SK-N-DZ (cell line): ENCODE results near the gene ASIC2.

Experiments used
- DNase-seq: peaks from one replicate; pipeline ENCODE4 v3.0.0-alpha.2; 2015; ENCODE audit warnings: low spot score

ASIC2 gene

DNA sequence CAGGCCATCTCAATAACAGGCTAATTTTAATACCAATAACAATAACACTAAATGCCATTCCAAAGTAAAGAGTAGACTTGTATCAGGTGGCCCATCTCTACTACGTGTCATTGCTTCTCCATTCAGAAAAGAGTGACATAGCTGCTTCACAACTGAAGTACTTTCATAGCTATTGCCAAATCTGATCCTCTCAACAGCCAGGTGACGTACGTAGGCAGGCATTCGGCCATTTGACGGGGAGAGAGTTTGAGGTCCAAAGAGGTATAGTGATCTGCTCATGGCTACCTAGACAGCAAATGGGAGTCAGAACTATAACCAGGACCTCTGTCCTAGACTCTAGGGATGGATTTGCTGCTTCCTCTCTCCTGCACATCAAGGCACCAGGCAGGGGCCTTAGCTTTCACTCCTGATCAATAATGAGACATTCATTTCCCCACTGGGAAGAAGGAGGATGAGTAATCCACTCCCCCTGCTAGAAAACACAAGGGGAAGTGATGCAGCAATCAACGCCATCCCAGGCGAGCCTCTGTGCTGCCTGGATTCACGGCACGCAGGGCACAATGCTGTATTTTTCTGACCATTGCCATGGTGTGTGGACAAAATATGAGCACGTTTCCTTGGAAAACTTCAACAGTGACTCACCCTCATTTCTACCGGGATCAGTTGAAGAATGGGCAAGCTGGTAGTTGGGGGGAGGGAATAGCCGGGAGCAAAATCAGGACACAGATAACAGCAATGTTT, 220.5 kb downstream of the ASIC2 start:
- DNase-seq: no peak

DNA sequence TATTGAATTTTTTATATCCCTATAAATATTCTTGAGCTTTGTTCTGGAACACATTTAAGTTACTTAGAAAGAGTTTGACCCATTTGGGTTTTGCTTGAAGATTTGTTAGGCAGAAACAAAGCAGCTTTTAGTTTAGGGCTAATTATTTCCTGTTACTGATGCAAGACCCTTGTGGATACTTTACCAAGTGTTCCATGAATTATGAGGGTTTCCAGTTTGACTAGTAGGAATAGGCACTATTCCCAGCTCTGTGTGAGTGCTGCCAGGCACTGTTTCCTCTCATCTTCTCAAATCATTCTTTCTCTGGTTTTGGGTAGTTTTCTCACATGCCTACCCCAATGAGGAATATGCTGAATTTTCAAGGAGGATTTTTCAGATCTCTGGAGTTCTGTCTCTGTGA, 221.4 kb downstream of the ASIC2 start:
- DNase-seq: no peak

DNA sequence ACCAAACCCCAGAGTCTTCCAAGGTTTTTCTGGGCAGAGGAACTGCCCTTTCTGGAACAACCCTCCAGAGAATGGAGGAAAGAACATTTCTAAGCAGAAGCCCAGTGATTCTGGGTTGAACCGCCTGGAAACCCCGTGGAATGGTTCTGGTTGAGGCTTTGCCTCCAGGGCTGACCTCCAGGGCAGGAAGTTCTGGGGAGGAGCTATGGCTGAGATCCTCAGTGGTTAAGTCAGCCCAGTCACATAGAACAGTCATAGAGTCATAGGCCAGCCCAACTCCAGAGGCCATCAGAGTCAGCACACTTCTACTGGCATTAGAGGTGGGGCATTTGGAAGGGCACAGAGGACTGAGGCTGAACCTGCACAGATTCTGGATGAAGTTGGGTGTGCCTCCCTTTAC, 235.5 kb downstream of the ASIC2 start:
- DNase-seq: no peak

DNA sequence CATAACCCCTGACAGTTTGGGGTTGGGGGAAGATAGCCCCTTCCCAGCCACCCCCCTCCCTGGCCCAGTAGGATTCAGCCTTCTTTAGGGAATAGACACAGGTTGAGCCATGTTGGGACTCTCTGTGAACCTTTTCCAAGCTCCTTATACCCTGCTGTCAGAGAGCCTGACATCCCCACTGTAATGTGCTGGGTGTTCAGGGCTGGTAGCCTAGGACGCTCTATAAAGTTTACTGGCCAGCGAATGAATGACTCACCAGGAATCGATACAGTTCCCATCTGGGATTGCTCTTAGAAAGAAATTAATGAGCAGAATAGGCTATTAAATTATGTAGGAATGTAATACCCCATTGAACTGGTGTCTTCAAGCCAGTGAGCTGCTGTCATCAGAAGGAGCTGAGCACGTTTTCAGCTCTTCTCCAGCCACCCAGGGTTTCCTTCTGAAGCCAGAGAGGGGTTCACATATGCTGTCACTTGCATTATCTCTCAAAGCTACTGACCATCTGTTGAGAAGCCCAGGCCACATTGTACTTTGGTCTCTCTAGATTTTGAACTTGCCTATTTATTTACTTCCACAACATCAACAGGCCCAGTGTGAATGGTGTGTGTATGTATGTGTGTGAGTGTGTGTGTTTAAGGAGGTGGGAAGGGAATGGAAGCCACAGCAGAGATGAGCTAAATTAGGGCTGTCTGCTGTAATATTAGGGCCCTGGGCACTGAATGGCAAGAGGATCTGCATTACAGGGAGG, 236.5 kb downstream of the ASIC2 start:
- no peak for DNase-seq

DNA sequence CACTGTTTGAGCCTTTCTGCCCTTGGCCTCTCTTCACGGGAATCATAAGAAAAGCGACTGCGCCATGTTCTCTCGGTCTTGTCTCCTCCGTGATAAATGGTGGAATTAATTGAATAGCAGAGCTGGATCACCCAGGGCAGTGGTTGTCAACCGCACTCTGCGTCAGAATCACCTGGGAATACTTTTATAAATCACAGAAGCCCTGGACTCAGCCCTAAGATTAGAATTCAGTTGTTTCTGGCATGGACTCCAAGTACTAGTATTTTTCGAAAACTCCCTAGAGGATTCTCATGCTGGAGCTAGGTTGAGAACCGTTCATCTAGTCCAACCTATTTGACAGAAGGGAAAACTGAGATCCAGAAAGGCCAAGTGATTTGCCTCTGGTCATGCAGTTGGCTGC, 237.3 kb downstream of the ASIC2 start:
- no peak for DNase-seq

DNA sequence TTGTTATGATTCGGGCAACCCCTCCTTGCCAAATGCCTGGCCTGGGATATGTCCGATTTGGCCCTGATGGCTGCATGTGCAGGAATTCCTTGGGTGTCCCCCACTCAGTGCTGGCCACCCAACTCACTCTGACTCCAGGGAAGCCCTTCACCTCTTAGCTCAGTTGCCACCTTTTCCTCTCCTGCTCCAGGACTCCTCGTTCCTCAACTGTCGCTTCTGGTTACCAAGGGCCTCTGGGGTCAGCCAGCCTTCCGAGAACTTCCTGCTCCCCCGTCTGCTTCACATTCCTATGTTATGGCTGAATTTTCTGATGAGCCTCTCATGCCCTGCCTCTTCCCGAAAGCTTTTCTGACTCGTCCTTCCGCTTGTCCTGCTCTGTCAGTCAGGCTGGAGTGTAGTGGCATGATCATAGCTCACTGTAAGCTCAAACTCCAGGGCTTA, 237.9 kb downstream of the ASIC2 start:
- DNase-seq: no peak

DNA sequence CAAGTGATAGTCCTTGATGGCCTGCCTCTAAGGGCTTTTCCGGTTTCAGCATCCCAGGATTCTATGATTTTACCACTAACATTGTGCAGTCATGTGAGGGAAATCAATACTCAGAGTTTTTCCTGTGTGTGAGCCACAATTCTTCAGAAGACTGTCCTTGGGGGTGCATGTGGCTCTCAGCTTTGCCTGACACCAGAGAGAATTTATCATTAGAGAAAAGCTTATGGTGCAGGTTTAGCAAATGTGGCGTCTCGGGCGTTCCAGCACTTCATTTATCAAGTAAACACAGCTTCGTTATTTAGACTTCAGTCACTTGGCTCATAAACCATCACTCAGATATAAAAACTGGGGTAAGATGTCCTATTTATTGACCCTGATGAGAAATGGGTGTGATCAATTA, 238.7 kb downstream of the ASIC2 start:
- no peak for DNase-seq

DNA sequence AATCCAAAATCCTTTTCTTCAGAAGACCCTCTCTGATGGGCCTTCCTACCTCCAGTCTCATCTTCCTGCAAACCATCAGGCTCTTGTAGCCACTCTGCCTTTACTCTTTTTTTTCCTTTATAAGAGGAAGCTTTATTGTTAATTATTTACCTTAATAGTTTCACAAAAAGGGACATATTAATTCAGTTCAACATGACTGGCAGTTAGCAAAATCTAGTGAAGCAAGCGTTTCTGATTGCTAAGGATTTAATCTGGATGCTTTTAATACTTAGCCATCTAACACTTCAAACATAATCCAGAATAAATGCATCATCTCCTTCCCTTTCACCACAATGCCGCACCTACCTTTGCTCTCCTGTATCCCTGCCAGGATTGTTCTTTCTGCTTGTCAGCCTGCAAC, 239.4 kb downstream of the ASIC2 start:
- no peak for DNase-seq

DNA sequence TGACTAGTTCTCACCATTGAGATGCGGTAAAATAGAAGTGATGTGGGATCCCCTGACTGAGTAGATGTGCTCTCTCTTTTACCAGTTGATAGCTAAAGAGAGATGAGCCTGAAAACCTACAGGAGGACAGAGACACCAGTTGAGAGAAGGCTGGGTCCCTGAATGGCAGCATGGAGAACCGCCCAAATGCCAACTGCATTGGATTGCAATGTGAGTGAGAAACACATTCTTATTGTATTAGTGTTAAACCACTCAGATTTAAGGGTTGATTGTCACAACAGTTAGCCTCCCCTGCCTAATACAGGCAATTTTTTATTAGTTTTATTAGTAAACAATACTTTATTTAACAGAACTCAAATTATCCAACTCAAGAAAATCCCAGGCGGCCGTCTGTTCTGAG, 240.2 kb downstream of the ASIC2 start:
- no peak for DNase-seq

DNA sequence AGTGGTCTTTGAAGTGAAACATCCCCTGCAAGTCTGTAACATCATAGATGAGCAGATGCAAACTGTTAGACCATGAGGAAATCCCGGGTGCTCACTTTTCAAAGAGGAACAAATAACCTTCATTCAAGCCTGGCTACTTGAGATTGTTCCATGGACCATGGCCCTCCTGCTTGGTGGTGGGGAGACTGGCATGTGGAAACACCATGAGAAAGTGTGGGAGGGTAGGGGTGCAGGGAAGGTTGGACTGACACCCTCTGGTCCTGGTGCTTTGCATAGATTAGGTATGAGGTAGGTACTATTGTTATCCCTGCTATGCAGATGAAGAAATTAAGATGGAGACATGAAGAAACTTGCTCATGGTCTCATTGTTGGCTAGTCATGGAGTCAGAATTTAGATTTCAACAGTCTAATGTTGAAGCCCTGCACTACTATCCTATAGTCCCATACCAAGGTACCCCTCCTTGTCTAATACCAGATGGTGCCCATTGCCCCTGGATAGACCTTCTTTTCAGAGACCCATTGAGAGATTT, 242.4 kb downstream of the ASIC2 start:
- DNase-seq: no peak

DNA sequence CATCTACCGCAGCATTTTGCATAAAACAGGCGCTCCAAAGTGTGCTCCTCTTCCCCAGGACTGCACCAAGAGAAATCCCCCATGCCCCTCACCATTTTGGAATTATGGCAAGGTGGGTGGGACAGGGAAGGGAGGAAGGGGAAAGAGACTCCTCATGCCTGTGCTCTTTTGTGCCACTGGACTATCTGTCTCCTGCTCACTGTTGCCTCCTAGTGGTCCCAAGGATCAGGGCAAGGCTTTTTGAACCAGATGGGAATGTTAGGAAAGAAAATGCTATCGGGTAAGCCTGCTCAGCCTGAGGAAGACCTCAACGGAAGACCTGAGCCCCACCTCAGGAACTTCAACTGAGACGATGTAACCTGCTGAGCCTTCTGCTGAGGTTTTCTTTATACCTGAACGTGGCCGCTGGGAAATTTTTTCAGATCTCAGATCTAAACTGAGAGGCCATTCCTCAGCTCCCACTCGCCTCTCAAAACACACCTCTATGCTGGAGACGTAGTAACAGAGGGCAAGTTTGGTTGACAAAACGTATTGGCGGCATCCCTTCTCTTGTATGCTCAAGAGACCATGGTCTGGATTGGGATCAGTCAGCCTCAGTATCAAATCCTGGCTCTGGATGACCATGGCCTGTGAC, 243.2 kb downstream of the ASIC2 start:
- peak; percentile 33 for DNase-seq

DNA sequence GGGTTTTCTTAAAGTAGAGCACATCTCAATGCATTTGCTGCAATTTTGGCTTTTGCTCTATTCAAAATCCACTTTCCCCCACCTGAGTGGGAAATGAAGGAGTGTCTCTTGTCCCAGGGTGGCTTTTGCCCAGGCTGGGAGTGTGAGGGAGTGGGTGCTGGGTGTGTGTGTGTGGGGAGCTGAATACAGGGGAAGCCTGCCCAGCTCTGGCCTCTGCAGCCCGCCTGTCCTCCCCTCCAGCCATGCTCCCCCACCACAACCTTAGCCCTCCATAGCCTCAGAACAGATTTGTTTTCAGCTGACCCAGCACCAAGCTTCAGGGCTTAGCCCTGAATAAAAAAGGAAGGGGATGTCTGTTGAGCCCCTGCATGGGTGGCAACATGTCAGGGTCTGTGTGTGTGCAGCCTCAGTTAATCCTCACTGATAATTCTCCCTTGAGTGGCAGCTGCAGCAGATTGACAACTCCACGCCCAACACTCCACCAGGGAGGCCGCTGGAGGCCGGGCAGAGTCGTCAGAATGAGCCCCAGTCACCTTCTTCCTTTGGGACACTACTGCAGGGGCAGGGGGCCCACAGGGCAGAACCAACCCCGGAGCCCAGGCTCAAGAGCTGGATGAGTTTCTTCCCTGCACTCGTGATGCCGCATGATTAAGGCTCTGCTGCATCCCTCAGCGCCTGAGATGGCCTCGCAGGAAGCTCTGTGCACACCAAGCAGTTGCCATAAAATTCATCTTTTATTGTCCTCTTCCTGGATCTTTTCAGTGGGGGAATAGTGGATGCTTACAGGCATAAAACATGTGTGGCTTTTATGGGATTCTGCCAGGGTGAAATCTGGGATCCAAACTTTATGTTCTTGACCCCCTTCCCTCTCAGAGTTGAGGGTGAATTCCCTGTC, 246.5 kb downstream of the ASIC2 start:
- DNase-seq: no peak

DNA sequence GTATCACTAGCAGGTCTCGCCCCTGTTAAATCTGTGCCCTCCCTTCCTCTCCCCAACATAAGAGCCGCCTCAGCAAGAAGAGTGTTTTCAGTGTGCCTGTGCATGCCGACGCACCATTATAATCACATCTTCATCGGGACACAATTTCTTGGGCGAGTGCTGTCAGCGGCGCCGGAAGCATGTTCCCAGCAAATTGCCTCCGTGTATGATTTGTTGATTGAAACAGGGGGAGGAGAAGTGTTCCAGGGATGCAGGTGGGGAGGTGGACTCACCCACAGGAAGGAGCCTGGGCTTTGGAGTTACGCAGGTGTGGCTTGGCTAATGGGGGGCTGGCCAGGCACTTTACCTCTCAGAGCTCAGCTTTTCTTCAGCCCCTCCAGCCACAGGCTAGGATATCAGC, 247.9 kb downstream of the ASIC2 start:
- no peak for DNase-seq

DNA sequence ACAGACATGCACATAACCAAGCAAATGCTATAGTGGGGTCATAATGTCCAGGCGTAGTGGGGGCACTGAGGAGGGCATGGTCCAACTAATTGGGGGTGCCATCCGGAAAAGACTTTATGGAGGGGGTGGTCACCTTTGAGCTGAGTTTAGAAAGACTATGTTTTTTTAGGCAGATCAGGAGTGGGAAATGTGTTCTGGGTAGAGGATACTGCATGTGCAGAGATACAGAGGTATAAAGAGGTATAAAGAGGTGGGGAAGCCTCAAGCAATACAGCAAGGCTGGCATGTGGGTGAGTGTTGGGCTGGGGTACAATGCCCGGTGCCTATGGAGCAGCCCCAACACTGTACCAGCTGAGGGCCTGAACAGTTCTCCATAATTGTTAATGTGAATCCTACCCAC, 248.3 kb downstream of the ASIC2 start:
- DNase-seq: no peak

DNA sequence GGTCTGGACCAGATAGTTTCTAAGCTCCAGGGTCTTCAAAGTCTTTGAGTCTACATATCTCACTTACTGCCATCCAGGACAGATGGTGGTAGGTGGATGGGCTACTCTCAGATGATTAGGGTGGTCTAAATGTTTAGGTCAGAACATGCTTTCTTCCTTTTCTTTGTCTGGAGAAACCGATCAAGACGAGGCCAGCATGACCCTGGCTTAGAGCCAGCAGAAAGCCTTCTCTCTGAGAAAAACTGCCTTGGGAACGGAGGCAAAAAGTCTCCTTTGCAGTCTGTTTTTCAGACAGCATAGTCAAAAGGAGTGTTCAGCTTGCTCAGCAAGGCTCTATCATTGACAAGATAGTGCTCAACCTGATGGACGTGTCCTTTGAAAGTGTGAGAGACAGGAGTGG, 252.6 kb downstream of the ASIC2 start:
- no peak for DNase-seq

DNA sequence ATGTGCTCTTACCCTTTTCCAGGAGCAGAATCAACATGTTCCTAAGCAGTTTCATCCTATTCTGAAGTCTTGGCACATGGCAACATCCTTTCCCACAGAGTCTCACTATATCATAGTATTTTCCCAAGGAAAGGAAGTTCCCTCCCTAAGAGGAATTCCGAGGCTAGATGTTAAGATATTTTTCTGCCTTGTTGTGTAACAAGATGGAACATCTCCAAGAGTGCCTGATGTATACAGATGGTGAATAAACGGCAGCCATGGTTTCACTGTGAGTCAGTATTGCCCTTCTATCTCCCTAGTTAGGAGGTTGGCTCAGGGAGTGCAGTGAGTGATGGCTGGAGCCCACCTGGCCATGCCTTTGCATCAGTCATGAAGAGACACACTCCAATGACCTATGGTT, 253.2 kb downstream of the ASIC2 start:
- no peak for DNase-seq

DNA sequence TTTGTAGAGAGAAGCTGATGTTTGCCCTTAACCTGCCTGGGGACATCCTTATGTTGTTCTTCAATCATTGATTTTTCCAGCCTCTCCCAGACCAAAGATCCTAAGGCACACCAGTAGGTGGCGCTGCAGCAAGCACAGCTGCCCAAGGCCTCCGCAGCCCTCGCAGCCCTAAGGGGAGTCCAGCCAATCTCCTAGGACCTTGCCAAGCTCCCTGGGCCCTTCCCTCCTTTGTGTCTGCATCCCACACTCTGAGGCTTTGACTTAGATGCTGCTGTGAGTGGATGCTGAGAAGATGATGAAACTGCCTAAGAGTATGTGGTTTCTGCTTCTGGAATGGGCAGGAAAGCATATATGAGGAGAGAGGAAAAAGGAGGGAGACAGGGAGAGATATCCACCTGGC, 254.4 kb downstream of the ASIC2 start:
- DNase-seq: peak; percentile 68

DNA sequence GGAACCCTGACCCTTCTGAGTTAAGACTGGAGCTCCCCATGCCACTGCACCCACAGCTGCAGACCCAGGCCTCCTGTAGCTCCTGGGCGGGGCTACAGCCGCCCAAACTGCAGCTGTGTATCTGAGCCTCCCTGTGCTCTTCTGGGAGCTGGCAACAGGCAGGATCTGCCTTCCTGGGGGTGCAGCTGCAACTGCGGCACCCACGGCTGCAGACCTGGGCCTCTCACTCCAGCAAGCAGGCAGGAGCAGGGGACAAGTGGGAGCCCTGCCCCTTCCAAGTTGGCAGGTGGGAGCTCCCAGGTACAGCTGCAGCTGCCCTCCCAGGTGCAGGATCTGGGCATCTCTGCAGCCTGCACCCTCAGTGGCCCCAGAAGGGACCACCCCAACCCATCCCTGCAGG, 259.9 kb downstream of the ASIC2 start:
- no peak for DNase-seq

DNA sequence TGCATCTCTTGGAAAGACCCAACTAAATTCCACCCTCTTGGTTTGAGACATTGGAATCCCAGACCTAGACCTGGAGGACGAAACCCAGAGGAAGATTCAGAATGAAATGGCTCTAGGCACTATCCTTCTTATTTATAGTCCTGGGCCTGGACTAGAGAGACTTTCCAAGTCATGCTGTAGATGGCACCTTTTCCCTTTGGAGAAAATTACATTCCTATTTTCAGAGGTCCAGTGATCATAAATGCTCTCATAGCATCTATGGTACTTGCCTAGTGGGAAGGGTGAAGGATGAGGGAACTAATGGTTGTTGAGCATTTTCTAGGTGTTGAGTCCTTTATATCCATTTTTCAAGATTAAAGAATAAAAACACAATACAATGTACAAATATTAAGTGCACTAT, 264.3 kb downstream of the ASIC2 start:
- DNase-seq: no peak

DNA sequence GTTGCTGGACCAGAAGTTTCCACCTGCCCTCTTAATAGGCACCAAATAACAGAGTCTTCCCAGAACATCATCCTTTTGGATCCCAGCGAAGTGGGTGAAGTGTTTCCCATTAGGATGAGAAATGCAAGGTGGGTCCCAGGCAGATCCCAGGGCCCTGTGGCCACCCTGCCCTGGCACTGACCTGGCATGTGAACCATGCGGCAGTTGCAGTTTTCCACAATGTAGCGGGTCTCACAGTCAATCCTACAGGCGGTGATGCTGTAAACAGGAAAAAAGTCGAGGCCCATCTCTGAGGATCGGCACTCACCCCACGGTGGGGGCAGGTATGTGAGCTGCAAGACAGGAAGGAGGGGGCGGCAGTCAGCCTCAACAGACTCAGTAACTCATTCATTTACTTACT, 265.0 kb downstream of the ASIC2 start:
- DNase-seq: no peak

DNA sequence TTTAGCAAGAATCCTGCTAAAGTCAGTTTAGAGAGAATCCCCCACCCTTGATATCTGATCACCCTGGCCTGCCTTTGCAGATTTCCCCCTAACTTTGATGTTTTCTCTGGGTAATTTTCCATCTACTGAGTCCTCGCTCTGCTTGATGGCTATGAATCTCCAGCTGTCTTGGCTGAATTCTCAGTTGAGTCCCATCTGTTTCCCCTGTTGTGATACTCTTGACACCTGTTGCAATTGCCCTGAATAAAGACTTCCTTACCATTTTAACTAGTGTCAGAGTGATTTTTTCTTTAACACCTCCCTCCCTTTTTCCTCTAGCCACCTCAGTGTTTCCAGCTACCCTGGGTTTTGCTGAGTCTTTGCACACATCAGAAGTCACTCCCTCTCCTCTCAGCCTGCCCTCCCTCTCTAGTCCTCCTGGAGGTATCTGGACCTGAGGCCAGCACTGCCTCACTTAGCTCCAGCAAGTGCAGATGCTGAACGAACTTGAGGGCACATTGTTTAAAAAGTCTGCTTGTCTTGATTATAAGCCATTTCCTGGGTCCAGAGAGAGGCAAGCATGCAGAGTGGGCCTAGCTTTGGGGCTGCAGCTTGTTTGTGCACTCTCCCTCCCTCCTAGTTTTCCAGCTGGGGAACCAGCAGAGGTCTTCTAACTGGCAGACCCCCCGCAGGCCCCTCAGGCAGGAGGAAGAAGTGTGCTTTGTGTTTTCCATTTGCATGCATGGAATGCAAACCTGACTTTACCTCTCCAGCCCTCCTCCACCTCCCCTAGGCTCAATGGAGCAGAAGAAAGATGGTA, 268.2 kb downstream of the ASIC2 start:
- DNase-seq: no peak
